Islet precursor cell (in vitro differentiated cells): ENCODE results near the gene ZNF304.

Experiments used
- DNase-seq: peaks from one replicate; pipeline ENCODE4 v3.0.0-alpha.2; 2018

ZNF304 gene

GRCh38 chr19:57350877-57351805 is at the start of gene ZNF304:
ZNF304 (plus strand) TSS chr19:57351271; CDS start chr19:57351665, 394 bp downstream.
- peak; percentile 97 for DNase-seq

DNA sequence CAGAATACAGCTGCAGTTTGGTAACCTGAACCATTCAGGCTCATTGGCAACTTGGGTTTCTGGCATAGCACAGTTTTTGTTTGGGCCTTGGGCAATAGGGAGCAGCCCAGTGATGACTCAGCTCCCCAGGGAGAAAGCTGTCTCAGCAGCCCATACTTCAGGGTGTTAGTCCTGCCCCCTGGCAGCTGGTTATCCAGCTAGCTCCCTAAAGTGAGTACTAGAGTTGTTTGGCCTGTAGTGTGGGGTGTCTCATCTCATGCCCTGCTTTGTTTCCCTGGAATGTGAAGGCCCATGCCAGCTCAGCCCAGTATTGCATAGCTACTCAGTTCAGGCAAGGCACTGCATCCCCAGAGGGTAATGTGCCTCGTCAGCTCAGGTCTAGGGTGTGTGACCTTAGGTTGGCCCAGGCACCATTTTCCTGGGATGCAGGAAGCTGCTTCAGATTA is 49.0 kb upstream of the ZNF304 start:
- peak; percentile 77 for DNase-seq

- DNase-seq = peak; percentile 61
These were observed 48.2 kb upstream of the ZNF304 start for GRCh38 chr19:57302727-57303401.

DNA sequence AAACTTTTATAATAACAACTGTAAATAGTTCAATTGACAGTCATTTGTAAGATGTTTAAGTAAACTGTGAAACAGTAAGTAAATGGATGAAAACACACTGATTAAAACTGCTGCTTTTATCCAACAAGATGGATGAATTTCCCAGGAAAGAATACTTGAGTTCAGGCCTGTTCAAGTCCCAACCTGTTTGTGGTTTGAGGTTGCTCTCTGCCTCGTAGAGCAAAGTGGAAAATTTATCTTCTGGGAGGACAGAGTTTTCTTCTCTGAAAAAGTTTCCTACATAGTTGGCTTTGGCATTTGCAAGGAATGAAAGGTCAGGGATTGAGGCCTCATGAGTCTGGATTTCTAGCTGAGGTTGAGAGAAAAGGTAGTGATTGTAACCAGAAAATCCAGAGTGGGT is 46.0 kb upstream of the ZNF304 start:
- DNase-seq = no peak

- no peak for DNase-seq
These were observed 42.6 kb upstream of the ZNF304 start for GRCh38 chr19:57308514-57308913.

GRCh38 chr19:57310792-57311191 is 40.3 kb upstream of the ZNF304 start:
- DNase-seq = no peak

GRCh38 chr19:57314146-57314545 is 36.9 kb upstream of the ZNF304 start:
- DNase-seq = no peak

DNA sequence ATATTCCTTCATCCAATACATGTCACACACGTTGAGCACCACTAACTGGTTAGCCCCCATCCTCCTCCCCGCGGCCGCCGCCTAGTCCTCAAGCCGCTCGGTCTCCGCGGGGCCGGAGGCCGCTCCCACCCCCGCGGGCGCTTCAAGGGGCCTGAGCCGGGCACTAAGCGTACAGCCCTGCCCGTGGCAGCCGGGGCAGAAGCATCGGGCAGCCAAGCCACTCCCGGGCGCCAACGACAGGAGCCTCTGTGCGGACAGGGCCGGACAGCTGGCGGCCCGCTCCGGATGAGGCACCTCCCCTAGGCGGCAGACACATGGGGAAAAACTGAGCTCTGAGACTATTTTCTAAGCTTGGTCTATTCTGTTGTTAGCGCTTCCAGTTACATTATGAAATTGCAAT is 33.6 kb upstream of the ZNF304 start:
- no peak for DNase-seq

DNA sequence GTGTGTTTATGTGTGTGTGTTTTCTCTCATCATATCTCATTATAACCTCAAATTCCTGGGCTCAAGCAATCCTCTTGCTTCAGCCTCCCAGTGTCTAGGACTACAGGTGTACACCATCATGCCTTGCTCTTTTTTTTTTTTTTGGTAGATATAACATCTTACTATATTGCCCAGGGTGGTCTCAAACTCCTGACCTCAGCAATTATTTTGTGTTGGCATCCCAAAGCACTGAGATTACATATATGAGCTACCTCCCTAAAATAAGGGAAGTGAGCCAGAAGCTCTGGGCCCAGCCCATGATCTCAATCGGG is 31.2 kb upstream of the ZNF304 start:
- DNase-seq = no peak

- DNase-seq = peak; percentile 98
These were observed 30.6 kb upstream of the ZNF304 start, which contains the start of gene ZNF543 for GRCh38 chr19:57320180-57321084. ZNF543 (plus strand) TSS chr19:57320472; CDS start chr19:57320854, 382 bp downstream.

DNA sequence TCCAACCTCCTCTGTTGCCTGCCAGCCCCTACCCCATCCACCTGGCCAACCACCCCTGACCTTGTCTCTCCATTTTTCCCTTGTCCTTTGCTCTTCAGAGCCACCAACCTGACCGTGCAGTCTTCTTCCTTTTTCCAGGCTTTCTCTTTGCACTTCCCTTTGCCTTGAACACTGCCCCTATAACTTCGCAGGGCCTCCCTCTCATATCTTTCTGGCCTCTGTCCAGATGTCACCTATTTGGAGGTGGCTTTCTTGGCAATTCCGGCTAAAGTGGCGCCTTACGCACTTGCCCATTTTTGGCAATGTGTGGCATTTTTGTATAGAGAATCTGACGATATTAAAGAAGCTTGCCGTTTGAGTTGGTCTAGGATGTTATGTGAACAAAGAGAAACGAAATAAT is 30.0 kb upstream of the ZNF304 start:
- DNase-seq = no peak

GRCh38 chr19:57321751-57322150 is 29.3 kb upstream of the ZNF304 start:
- DNase-seq = no peak

- DNase-seq = no peak
These were observed 26.1 kb upstream of the ZNF304 start for GRCh38 chr19:57324992-57325391.

GRCh38 chr19:57327993-57328392 is 23.1 kb upstream of the ZNF304 start:
- no peak for DNase-seq

DNA sequence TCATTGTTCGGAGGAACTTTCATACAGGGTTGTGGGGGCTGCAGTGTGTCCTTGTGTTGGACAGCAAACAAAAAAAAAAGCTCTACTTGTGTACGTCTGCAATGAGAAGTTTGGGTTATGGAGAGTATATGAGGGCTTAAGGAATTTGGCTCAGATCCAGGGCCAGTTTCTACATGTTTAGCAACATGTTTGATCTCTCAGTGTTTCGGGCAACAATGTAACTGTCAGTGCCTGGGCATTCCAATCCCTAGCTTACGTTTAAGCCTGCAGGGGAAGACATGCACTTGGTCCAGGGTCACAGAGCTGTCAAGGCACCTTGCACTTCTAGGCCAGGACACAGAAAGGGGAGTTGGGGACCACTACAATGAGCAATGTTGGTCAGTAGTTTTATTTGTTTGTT is 16.9 kb upstream of the ZNF304 start:
- DNase-seq = no peak

DNA sequence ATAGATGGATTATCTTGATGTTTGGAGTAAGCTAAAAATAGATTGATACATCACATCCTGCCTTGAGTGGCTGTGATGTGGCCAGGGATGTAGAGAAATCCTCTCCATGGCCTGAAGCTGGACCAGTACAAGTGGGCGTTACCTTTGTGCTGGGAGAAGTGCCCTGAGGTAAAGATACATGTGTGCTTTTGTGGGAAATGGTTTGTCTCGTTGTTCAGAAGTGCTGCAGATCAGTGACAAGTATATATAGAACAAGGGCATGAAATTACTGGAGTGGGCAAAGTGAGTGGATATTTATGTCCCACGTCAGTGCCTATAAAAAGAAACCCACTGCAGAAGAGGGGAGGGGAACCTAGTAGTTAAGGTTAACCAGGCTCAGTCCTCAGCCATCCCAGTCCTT is 12.2 kb upstream of the ZNF304 start:
- DNase-seq = no peak

DNA sequence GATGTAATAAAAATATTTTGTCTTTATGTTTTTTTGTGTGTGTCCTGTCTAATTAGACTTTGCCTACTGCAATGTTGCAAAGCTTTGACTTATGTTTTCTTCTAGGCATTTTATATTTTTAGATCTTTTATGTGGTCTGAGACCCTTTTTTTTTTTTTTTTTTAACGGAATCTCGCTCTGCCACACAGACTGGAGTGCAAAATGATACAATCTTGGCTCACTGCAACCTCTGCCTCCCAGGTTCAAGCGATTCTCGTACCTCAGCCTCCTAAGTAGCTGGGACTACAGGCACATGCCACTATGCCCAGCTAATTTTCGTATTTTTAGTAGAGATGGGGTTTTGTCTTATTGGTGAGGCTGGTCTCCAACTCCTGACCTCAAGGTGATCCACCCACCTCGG is 8.5 kb upstream of the ZNF304 start:
- DNase-seq = no peak

- DNase-seq = no peak
These were observed 2.9 kb upstream of the ZNF304 start for GRCh38 chr19:57348136-57348535.

DNA sequence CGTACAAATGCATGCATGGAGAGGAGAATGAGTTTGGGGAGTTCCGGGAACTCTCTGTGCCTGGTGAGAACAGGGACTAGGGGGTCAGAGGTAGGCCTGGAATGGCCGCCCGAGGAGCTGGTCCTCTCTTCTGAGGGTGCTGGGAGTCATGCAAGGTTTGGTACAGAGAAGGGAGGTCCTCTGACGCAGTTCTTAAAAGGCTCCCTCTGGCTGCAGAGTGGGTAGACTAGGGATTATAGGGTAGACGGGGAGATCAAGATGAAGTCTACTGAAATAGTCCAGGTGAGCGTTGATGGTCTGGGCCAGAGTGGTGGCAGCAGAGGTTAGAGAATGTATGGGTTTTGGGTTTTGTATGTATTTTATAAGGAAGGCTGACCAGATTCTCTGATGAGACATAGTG is 796 bp downstream of the ZNF304 start:
- no peak for DNase-seq

DNA sequence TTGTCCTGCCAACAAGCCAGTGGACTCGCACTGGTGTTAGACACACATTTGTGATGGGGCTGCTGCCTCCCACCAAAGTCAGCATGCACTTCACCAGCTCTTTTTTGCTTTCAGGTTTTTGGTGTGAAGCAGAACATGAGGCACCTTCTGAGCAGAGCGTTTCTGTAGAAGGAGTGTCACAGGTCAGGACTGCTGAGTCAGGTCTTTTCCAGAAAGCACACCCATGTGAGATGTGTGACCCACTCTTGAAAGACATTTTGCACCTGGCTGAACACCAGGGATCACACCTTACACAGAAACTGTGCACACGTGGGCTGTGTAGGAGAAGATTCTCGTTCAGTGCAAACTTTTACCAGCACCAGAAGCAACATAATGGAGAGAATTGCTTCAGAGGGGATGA is 4.8 kb downstream of the ZNF304 start:
- DNase-seq = no peak

DNA sequence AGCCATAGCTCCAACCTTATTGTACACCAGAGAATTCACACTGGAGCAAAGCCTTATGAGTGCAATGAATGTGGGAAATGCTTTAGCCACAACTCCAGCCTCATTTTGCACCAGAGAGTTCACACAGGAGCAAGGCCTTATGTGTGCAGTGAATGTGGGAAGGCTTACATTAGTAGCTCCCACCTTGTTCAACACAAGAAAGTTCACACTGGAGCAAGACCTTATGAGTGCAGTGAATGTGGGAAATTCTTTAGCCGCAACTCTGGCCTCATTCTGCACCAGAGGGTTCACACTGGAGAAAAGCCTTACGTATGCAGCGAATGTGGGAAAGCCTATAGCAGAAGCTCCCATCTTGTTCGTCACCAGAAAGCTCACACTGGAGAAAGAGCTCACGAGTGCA is 6.3 kb downstream of the ZNF304 start:
- no peak for DNase-seq

- DNase-seq = no peak
These were observed 8.2 kb downstream of the ZNF304 start for GRCh38 chr19:57359300-57359699.

GRCh38 chr19:57362419-57362818 is 11.3 kb downstream of the ZNF304 start:
- DNase-seq = no peak
